Activated CD8-positive, alpha-beta T cell treated with anti-CD3 and anti-CD28 coated beads for 36 hours (primary cell): Measurements from ENCODE around the gene CENATAC. TPM values are rescaled to one million over a fixed set of nuclear protein-coding genes. Genes with fewer than 3 reads are reported as not detected.
"Not testable (repeated sequence)": the region's sequence is repeated elsewhere in the genome, so short reads cannot be mapped to it uniquely, and the experiment has no call there.

Experiments used
- ATAC-seq: fragments of 200-7000 bp; cut with Tn5 transposase; one replicate; pipeline ENCODE4 v1.10.0; 2021; ENCODE audit warnings: mild to moderate bottlenecking, moderate library complexity
- CTCF ChIA-PET: fragments of 350-600 bp; sonication (Branson Sonifier 250); formaldehyde crosslinking; loops from one replicate; lab custom pipeline; 2021; ENCODE audit warnings: antibody characterized with exemption; lab: Charles Lee
- POLR2A ChIA-PET: fragments of 350-600 bp; sonication (Branson Sonifier 250); formaldehyde crosslinking; loops from one replicate; lab custom pipeline; 2021; ENCODE audit warnings: antibody characterized with exemption; lab: Charles Lee
- DNase-seq: peaks from one replicate; pipeline ENCODE4 v3.0.0-alpha.2; 2020
- H3K27ac Mint-ChIP-seq: one replicate; pipeline ENCODE4 v1.8.0; 2021; ENCODE audit warnings: mild to moderate bottlenecking, mixed read lengths
- H3K27me3 Mint-ChIP-seq: one replicate; pipeline ENCODE4 v1.8.0; 2021; ENCODE audit warnings: mixed read lengths
- H3K36me3 Mint-ChIP-seq: one replicate; pipeline ENCODE4 v1.8.0; 2021; ENCODE audit warnings: low read depth, mixed read lengths
- H3K4me1 Mint-ChIP-seq: one replicate; pipeline ENCODE4 v1.8.0; 2021; ENCODE audit warnings: low read depth, mixed read lengths
- H3K4me3 Mint-ChIP-seq: one replicate; pipeline ENCODE4 v1.8.0; 2021; ENCODE audit warnings: mild to moderate bottlenecking, moderate library complexity, mixed read lengths
- H3K9me3 Mint-ChIP-seq: one replicate; pipeline ENCODE4 v1.8.0; 2021; ENCODE audit warnings: mixed read lengths
- intact Hi-C: fragments of 100-400 bp; cut with micrococcal nuclease; formaldehyde crosslinking; loops from one replicate; pipeline ENCODE4 v1.10.0; 2022
- total RNA-seq, 2 experiments: library from RNA; stranded (reverse); gene quantifications; one replicate each; pipeline ENCODE4 v1.2.3, GENCODE V29; 2021
- TF ChIP-seq, protein P1 (sequence below): fragments of 200-600 bp; IDR thresholded peaks from one replicate; pipeline ENCODE4 v1.8.0; 2022; ENCODE audit warnings: antibody characterized with exemption, mild to moderate bottlenecking

Gene CENATAC
- total RNA-seq, 2 experiments from 2014 or later, result 22.0 to 24.1 TPM

- H3K27me3 Mint-ChIP-seq, result no peaks in the 10 kb centered on the region
- H3K27ac Mint-ChIP-seq, result peak overlapping the region; percentile 95
- POLR2A ChIA-PET, result interaction anchor here (0.6 to 3.7 kb wide), 27 partner anchors 9 to 208 kb away, joined by 3 to 26 read pairs (median 6); partner anchors contain the start of genes C2CD2L, CENATAC, HINFP and RPS25
- intact Hi-C loops, result no loop called here
- ATAC-seq, result peak; percentile 1
- peak overlapping the region; percentile 86 for H3K4me3 Mint-ChIP-seq
- peaks cover 39% of the 10 kb centered on the region for H3K4me1 Mint-ChIP-seq
- H3K36me3 Mint-ChIP-seq, result peaks cover 42% of the 10 kb centered on the region
- TF ChIP-seq, protein P1, sequence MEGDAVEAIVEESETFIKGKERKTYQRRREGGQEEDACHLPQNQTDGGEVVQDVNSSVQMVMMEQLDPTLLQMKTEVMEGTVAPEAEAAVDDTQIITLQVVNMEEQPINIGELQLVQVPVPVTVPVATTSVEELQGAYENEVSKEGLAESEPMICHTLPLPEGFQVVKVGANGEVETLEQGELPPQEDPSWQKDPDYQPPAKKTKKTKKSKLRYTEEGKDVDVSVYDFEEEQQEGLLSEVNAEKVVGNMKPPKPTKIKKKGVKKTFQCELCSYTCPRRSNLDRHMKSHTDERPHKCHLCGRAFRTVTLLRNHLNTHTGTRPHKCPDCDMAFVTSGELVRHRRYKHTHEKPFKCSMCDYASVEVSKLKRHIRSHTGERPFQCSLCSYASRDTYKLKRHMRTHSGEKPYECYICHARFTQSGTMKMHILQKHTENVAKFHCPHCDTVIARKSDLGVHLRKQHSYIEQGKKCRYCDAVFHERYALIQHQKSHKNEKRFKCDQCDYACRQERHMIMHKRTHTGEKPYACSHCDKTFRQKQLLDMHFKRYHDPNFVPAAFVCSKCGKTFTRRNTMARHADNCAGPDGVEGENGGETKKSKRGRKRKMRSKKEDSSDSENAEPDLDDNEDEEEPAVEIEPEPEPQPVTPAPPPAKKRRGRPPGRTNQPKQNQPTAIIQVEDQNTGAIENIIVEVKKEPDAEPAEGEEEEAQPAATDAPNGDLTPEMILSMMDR, result no peak
- no peaks in the 10 kb centered on the region for H3K9me3 Mint-ChIP-seq
- CTCF ChIA-PET, result interaction anchor here (0.6 to 4.3 kb wide), 7 partner anchors 9 to 116 kb away, joined by 3 to 18 read pairs (median 5); partner anchors contain the start of genes SLC37A4 and VPS11
- peak; percentile 51 for DNase-seq
These were observed 58.6 kb downstream of the CENATAC start for GRCh38 chr11:119056421-119056999.

DNA sequence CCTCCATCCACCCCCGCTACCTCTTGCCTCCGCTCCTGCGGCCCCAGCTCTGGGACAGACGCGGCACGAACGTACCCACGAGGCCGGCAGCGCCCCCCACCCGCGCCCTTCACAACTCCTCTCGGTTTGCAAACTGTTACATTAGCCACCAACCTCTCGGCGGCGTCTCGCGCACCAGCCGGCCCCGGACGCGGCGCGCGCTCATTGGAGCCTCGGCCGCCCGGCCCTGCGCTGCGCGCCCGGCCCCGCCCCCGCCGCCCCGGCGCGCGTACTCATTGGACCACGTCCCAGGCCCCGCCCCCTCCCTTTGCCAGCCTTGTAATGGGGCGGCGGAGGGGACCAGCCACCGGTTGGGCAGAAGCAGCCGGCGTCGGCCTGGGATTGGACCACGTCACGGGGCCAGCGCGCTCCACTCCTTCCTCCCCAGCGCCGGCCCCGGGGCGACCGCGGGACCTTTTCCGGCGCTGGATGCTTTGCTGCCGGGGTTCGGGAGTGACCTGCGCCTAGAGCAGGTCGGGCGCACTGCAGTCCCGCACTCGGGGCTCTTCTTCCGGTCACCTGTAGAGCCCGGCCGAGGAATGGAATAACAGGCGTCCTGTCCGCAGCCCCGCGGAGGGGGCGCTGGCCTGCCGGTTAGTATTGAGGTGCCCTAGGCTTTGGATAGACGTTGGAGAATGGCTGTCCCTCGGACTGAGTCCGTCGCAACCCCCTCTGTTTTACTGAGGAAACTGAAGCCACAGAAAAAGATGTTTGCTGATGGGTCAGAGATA, 59.2 kb downstream of the CENATAC start, which contains the start of gene HYOU1:
TSS of gene HYOU1 (minus strand) at position 206 of the 770 bp plus-strand sequence. CDS start 1,045 bp downstream, outside the sequence.
- Mint-ChIP-seq H3K27me3 (no peaks in the 10 kb centered on the region), H3K4me1 (peaks cover 35% of the 10 kb centered on the region), H3K36me3 (peaks cover 38% of the 10 kb centered on the region), H3K9me3 (no peaks in the 10 kb centered on the region), H3K4me3 (peak within 1 kb of the TSS; percentile 86), H3K27ac (peak within 1 kb of the TSS; percentile 95)
- ATAC-seq (peak; percentile 97), DNase-seq (peak; percentile 100)
- TF ChIP-seq, protein P1, result no peak
- POLR2A ChIA-PET, result interaction anchor here (0.6 to 3.7 kb wide), 26 partner anchors 9 to 208 kb away, joined by 3 to 26 read pairs (median 7); partner anchors contain the start of genes C2CD2L, CENATAC, HINFP and RPS25
- intact Hi-C loops, result no loop called here
- CTCF ChIA-PET, result interaction anchor here (0.6 to 4.3 kb wide), 7 partner anchors 8 to 117 kb away, joined by 3 to 18 read pairs (median 5); partner anchors contain the start of genes SLC37A4 and VPS11

GRCh38 chr11:119059128-119059527, 61.2 kb downstream of the CENATAC start:
- peaks cover 20% of the 10 kb centered on the region for H3K36me3 Mint-ChIP-seq
- intact Hi-C loops, H3K27ac Mint-ChIP-seq, H3K9me3 Mint-ChIP-seq, DNase-seq, CTCF ChIA-PET, H3K4me3 Mint-ChIP-seq, H3K27me3 Mint-ChIP-seq, ATAC-seq: not testable (repeated sequence)
- H3K4me1 Mint-ChIP-seq, result peaks cover 26% of the 10 kb centered on the region
- POLR2A ChIA-PET, result interaction anchor here (1.5 kb wide), 1 partner anchor 23 kb away, joined by 4 read pairs; no protein-coding TSS in a partner anchor

GRCh38 chr11:119061256-119061655, 63.3 kb downstream of the CENATAC start:
- H3K36me3 Mint-ChIP-seq, result no peaks in the 10 kb centered on the region
- peaks cover 22% of the 10 kb centered on the region for H3K4me1 Mint-ChIP-seq
- no peaks in the 10 kb centered on the region for H3K9me3 Mint-ChIP-seq
- H3K4me3 Mint-ChIP-seq, result no peak overlapping the region
- no peaks in the 10 kb centered on the region for H3K27me3 Mint-ChIP-seq
- ChIA-PET CTCF (interaction anchor here (0.7 to 1.1 kb wide), 2 partner anchors 18 to 135 kb away, joined by 3 read pairs; no protein-coding TSS in a partner anchor), POLR2A (interaction anchor here (0.6 to 1.8 kb wide), 4 partner anchors 10 to 1088 kb away, joined by 3 to 6 read pairs (median 4); partner anchors contain the start of gene HMBS)
- no peak overlapping the region for H3K27ac Mint-ChIP-seq
- ATAC-seq, result no peak
- DNase-seq, result no peak
- intact Hi-C loops, result no loop called here
- TF ChIP-seq, protein P1, result no peak

GRCh38 chr11:119062779-119063178, 64.8 kb downstream of the CENATAC start:
- Mint-ChIP-seq H3K36me3 (no peaks in the 10 kb centered on the region), H3K27me3 (no peaks in the 10 kb centered on the region), H3K27ac (no peak overlapping the region), H3K4me3 (no peak overlapping the region), H3K9me3 (no peaks in the 10 kb centered on the region), H3K4me1 (peaks cover 28% of the 10 kb centered on the region)
- POLR2A ChIA-PET, result no interaction called here
- TF ChIP-seq, protein P1, result no peak
- ATAC-seq, result no peak
- CTCF ChIA-PET, result no interaction called here
- intact Hi-C loops, result no loop called here
- DNase-seq, result no peak
